Measurements from ENCODE around the gene PRDM4.

PRDM4 gene, protein sequence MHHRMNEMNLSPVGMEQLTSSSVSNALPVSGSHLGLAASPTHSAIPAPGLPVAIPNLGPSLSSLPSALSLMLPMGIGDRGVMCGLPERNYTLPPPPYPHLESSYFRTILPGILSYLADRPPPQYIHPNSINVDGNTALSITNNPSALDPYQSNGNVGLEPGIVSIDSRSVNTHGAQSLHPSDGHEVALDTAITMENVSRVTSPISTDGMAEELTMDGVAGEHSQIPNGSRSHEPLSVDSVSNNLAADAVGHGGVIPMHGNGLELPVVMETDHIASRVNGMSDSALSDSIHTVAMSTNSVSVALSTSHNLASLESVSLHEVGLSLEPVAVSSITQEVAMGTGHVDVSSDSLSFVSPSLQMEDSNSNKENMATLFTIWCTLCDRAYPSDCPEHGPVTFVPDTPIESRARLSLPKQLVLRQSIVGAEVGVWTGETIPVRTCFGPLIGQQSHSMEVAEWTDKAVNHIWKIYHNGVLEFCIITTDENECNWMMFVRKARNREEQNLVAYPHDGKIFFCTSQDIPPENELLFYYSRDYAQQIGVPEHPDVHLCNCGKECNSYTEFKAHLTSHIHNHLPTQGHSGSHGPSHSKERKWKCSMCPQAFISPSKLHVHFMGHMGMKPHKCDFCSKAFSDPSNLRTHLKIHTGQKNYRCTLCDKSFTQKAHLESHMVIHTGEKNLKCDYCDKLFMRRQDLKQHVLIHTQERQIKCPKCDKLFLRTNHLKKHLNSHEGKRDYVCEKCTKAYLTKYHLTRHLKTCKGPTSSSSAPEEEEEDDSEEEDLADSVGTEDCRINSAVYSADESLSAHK

DNA sequence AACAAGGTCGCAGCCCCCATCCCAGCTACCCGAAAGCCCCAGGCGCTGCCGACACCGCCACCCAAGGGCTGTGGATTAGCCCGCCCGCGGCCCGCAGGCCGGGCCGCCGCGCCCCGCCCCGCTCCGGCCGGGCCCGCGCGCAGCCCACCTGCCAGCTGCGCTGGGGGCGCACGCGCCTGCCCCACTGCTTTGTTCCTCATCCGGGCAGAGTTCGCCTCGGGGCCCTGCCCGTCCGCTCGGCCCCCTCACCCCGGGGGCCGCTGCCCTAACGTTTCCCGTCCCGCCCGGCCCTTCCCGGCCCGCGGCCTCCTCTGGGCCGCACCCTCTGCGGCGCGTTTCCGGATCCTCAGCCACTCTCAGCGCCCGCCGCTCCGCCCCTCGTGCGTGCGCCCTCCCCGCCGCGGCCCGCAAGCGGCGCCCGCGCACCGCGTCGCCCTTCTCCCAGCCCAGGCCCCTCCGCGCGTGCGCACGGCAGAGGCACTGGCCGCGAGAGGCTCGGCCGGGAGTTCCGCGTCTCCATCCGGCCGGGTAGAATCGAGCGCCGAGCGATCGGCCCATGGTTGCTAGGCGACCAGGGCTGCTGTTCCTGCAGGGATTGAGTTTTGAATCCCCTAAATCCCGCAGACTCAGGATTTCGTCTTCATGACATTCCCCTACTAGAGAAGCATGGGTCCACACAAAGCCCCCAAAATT is at the start of gene PRDM4:
Gene PRDM4 (minus strand): TSS at position 329 of the 693 bp plus-strand sequence. CDS start 622 bp downstream, outside the sequence.
- peak; percentile 98 for DNase-seq

DNA sequence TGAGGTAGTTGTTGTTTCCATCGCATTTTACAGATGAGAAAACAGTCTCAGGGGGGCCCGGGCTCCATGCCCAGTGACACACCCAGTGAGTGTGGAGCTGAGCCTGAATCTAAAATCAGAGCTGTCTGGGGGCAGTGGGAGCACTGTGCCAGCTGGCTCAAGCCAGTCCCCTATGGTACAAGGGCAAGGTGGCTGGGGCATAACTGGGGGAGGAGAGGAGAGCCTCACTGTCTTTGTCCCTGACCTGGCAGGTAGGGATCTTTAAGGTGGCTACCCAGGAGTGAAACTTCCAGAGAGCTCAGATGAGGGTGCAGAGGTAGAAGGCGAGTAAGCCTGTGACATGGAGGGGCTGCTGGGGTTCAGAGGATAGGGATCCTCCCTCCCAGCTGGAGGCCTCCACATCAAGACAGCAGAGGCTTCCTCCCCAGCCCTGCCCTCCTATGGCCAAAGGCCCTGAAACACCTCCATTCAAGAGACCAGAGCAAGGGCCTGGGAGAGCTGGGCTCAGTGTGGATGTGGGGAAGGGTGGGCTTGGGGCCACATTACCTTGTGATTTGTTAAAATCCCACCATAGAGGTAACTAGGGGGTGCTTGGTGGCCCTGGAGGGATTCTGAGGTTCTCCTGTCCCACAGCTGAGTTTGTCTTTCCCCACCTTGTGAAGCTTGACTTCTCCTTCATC is 46.7 kb upstream of the PRDM4 start:
- no peak for DNase-seq

DNA sequence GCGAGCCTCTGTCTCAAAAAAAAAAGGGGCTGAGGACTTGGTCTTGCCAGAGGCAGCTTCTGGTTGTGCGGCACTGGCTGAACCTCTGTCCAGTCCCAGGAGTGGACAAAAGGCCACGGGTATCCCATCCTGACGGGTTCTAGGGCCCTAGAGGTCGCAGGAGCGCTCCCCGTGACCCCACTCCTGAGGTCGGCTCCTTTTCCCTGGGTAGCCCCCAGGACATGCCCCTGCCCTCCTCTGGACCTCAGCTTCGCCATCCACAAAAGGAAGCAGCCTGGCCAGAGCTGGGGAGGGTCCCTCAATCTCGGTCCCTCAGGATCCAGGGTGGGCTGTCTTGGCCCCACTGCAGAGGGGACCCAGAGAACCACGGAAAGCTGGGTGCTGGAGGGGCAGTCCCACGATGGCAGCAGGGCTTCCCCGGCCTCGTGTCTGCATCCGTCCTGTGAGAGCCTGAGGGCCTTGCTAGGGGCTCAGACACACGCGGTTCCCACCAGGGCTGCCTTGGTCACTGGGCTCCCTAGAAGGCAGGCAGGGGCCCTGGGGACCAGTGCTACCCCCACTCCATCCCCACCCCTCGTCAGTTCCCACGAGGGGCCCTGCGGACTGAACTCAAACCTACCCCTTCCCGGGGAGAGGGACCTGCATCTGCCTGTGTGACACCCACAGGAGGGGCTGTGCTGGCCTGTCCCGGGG is 44.7 kb upstream of the PRDM4 start:
- DNase-seq: no peak

DNA sequence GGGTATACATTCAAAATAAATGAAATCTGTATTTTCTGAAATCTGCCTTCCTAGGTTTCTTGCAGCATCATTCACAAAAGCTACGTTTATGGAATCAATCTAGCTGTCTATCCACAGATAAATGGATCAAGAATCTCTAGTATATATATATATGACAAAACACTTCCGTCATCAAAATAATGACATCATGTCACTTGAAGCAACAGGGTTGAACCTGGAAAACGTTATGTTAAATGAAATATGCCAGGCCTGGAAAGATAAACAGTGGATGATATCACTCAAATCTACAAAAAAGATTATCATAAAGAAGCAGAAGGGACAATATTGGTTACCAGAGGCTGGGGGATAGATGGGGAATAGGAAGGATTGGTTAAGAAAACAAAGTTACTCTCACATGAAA is 42.2 kb upstream of the PRDM4 start:
- DNase-seq: no peak

DNA sequence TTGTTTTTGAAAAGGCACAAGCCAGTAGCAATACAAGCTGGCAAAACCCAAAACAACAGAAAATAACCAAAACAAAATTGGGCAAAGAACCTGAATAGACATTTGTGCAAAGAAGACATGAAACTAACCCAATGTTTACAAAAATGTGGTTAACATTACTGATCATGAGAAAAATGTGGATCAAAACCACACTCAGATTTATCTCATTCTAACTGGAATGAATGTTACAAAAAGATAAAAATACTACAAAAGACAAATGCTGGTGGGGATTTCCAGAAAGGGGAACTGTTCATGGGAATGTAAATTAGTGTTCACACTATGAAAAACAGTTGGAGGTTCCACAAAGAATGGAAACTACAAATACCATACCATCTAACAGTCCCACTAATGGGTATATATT is 40.2 kb upstream of the PRDM4 start:
- DNase-seq: no peak

DNA sequence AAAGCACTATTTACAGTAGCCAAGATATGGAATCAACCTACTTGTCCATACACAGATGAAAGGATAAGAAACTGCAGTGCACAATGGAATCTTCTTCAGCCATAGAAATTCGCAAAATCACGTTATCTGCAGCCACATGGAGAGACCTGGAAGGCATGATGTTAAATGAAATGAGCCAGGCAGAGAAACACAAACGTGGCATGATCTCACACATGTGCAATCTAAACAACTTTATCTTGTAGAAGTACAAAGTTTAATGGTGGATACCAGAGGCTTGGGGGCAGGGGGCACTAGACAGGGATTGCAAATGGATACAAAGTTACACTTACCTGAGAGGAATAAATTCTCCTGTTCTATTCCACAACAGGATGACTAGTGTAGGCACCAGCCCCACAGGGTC is 37.6 kb upstream of the PRDM4 start:
- no peak for DNase-seq

DNA sequence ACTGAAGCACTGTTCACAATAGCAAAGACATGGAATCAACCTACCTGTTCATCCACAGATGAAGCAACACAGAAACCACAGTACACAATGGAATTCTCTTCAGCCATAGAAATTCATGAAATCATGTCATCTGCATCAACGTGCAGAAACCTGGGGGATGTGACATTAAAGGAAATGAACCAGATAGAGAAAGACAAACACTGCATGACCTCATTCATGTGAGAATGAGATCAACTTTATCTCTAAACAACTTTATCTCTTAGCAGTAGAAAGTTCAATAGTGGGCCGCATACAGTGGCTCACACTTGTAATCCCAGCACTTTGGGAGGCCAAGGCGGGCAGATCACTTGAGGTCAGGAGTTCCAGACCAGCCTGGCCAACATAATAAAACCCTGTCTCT is 33.5 kb upstream of the PRDM4 start:
- no peak for DNase-seq

DNA sequence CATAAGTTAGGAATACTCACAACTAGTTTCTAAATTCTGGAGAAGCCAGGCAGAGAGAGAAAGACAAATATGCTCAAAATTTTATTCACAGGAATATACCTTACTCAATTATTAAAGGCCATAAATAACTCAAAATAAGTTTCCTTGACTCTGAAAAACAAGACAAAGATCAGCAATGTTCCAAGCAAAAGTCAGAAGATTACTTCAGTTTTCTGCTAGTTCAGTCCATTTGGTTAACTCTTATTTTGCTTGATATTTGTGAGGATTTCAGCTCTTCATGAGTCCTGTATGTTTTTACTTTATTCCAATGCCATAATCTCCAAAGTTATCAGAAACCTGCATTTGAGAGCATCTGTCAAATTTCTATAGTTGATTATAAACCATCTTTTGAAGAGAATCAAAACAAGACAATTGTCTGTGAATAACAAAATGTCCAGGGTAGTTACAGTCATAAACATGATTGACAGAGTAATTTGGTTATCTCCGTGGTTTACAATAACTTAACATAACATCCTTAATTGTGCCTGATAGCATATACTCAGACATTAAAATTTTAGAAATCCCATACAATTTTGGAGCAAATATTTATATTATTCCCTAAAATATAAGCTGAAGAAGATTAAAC is 30.6 kb upstream of the PRDM4 start:
- no peak for DNase-seq

DNA sequence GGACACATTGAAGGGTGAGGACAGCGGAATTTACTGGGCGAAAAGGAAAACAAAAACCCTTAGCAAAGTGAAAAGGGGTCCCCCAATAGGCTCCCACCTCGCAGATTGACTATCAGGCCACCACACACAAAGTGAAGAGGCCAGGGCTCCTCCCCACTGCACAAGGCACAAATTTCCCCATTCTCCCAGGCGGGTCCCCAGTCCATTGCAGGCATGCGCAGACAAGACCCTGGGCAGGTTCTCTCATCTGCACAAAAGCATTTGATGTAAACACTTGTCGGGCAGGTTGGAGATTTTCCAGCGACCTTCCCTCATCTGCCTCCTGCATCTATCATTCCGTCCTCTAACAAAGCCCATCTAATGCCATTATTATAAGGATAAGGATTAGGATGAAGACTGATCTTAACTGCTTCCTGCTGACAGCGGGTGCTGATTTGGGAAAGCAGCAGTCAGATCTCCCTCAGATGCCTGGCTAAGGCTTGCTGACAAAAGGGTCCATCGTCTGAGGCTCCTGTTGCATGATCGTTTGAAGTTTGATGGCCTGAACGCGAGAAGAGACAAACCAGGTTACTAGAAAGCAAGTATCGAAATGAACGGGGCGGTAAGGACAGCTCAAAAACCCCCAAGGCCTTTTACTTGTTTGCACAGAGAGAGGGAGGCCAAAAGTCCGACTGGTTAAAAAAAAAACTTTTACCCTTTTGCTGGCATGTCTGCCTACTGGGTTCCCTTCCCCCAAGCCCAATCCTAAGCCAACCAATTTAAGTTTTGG is 27.9 kb upstream of the PRDM4 start:
- DNase-seq: no peak

DNA sequence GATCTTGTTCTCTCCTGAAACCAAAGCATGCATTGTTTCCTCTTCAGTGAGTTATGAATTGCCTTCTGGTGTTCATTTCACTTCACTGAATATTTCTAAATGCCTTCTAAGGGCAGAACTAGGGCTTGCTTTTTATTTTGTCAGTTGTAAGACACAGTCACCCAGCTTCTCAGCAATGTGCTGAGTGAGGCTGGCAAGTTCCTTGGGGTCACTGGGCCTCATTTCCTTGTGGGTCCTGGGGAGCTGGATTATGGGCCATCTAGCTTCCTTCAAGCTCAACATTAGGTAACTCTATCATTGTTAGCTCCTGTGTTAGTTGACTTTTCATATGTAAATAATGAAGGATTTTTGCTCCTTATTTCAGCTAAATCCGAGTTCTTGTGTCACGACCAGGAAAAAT is 27.3 kb upstream of the PRDM4 start:
- DNase-seq: peak; percentile 18

DNA sequence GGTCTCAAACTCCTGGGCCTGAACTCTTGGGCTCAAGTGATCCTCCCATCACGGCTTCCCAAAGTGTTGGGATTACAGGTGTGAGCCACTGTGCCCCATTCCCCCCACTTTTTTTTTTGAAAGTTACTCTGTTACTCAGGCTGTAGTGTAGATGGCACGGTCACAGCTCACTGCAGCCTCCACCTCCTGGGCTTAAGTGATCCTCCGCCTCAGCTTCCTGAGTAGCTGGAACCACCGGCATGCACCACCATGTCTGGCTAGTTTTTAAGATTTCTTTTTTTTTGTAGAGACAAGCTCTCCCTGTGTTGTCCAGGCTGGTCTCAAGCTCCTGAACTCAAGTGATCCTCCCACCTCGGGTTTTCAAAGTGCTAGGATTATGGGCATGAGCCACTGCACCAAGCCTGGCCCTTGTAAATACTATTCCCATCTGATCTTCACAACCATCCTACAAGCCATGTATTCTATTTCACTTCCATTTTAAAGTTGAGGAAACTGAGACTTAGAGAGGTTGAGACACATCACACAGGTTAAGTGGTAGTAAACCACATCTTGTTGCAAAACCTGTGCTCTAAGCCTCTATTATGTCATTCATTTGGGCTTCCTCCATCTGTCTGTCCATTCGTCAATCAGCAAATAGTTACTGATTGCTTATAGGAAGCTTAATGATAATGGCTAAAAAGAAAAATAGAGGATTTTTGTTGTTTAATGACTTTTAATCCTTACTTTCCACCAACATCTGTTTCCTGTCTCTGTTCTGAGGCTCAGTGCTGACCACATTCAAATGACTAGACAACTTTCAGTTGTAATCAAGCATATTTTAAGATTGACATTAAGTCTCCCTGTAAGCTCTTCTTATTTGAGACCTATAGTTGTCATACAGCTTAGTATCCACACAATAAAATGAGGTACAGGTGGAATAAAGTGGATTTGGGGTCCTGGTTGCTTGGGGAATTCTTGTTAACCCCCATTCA is 22.8 kb upstream of the PRDM4 start:
- no peak for DNase-seq

DNA sequence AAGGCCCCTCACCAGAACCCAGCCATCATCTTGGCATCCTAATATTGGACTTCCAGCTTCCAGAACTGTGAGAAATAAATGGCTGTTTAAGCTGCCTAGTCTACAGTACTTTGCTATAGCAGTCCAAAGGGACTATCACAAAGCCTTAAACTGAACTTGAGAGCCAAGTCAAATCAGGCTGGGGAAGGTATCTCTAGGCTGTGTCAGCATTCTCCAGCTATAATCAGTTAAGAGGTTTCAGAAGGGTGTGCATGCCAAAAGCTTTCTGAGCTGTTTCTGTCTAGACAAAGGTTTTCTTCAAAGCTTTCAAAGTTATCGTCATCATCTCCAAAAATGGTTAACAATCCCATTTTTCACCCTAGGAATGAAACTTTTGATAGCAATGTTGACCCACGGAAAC is 21.1 kb upstream of the PRDM4 start:
- DNase-seq: no peak

DNA sequence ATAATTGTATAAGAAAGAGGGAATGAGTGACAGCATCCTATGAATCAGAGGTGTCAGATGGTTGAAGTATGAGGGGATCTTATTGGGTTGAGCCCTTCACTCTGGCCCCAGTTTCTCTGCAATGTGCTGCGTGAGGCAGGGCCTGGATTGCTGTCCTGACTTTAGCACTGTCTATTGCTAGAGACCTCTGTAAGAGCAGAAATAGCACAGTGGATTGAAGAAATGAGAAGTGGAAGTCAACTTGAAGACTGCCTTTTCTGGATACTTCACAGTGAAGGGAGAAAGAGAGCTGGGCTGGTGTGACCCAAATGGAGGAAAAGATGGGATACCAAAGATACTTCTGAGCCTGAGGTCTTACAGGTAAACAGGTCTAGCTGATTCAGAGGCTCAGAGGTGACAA is 19.4 kb upstream of the PRDM4 start:
- DNase-seq: no peak

DNA sequence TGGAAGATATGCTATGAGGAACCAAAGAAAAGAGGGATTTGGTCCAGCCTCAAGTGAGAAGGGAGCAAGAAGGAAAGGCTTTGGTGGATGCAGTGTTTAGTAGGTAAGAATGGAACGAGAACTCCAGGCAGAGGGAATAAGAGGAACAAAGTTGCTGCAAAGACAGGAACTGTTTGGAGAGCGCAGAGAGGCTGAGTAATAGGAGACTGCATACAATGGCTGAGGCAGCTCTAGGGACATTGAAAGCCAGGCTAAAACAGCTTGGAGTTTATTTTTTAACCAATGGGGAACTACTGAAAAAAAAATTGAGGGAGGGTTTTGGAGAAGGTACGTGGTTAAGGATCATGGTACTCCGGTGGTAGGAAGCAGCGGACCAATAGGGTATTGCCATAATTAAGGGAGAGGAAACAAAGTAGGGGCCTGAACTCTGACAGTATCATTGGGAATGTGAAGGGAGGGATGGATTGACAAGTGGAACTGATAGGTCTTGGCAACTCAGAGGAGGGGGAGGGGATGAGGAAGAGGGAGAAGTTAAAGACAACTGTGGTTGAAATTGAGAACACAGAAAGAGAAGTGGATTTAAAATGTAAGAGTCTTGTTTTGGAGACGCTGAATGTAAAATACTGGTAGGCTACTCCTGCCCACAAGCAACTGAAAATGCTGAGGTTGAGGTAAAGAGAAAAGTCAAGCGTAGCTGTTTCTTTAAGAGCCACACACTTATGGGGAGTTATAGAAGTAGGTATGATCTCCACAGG is 18.3 kb upstream of the PRDM4 start:
- DNase-seq: no peak

DNA sequence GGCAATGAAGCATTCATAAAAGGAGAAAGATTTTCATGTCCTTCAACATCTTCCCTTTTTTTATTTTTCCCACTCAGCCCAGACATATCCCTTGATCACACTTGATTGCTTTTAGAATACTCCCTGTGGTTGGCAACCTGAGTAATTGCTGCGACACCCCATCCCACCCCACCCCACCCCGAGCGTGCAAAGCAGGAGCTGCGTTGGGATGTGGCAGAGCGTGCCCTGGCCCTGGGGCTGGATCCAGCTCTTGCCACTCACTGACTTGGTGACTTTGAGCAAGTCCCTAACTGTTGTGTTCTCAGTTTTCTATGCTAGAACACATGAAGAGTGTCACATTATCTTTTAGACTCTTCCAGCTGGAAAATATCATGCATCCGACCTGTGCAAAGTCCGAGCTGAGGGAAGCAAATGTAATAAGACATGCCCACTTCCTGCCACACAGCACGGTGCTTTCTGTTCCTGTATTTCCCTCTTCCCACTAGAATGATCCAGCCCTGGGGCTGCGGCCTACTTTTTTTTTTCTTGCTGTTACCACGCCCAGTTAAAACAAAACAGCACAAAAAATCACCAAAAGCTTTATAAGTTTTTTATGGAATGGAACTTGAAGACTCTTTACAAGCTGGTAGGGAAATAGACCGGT is 17.6 kb upstream of the PRDM4 start:
- DNase-seq: no peak

DNA sequence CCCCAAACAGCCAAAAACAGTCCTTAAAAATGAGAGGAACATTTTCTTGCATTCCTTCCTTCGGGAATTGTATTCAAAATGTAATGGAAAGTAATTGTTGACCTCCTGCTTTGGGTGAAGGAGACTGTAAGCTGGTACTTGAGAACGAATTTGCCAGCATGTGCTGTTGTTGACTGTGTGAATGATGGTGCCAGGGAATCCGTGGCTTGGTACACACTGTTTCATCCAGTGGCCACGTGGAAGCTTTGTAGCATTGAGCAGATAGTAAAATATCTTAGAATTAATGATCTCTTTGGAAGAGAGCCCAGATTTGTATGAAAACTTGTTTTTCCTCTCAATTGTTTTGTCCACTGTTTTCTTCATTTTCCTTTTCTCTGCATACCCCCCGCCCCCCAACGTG is 15.2 kb upstream of the PRDM4 start:
- DNase-seq: no peak

DNA sequence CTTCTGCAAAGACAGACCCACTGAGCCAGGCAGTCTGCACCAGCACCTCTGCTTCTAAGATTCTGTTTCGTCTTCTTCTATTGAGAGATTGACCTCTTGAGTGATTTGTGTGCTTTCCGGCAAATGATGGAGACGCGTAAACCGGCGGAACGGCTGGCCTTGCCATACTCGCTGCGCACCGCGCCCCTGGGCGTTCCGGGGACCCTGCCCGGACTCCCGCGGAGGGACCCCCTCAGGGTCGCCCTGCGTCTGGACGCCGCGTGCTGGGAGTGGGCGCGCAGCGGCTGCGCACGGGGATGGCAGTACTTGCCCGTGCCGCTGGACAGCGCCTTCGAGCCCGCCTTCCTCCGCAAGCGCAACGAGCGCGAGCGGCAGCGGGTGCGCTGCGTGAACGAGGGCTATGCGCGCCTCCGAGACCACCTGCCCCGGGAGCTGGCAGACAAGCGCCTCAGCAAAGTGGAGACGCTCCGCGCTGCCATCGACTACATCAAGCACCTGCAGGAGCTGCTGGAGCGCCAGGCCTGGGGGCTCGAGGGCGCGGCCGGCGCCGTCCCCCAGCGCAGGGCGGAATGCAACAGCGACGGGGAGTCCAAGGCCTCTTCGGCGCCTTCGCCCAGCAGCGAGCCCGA is 14.3 kb upstream of the PRDM4 start:
- peak; percentile 78 for DNase-seq
